SH-SY5Y (cell line): ENCODE data around the gene KRT26.

ENCODE experiments used
- GATA2 ChIP-seq: IDR thresholded peaks from 2 replicates; pipeline ENCODE4 v1.6.1; 2011; ENCODE audit warnings: mild to moderate bottlenecking, low read depth, low read length
- GATA3 ChIP-seq: IDR thresholded peaks from 2 replicates; pipeline ENCODE4 v1.6.1; 2011; ENCODE audit warnings: low read depth, mild to moderate bottlenecking, low read length, moderate library complexity

GRCh38 chr17:40730970-40731369, 41.0 kb downstream of the KRT26 start:
- no peak for TF ChIP-seq GATA2
- no peak for TF ChIP-seq GATA3
